GM10847 (cell line): ENCODE data around the gene MIEF2.

Experiments
- POLR2A ChIP-seq: IDR thresholded peaks from 2 replicates; pipeline ENCODE4 v1.6.1; 2011; ENCODE audit not compliant: insufficient read length; ENCODE audit errors: extremely low read depth

MIEF2 gene

DNA sequence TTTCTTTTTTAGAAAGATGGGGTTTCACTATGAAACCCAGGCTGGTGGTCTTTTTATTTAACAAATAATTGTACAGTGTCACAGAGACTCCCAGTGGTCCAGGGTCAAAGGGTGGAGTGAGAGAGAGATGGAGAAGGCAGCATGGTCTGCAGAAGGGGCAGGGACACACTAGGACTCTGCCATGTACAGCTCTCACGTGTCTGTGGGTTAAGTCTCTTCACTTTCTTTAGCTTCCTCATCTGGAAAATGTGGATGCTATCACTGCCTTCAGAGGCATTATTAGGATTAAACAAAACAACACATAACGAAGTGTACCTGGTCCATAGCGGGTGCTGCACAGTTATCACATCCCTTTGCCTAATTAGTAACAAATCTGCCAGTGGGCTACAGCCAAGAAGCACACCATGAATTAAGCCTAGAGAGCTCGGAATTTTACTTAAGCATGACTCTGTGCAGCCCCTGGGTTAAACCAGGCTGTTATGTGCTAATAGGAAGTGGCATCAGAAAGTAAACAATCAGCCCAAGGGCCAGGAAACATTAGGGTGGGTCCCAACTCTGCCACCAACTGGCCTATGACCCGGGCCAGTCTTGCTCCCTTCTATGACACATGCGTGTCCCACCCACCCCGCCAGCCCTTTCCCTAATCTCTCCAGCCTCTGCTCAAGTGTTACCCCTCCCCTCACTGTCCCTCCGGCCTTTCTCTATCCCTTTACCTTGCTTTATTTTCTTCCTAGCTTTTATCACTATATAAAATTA is 40.4 kb downstream of the MIEF2 start:
- TF ChIP-seq POLR2A = no peak

DNA sequence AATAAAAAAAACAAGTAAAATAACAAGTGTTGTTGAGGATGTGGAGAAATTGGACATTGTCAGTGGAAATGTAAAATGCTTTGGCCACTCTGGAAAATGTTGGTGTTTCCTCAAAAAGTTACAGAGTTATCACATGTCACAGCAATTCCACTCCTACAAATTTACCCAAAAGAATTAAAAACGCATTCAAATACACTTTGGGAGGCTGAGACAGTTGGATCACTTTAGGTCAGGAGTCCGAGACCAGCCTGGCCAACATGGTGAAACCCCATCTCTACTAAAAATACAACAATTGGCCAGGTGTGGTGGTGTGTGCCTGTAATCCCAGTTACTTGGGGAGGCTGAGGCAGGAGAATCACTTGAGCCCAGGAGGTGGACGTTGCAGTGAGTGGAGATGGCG is 48.7 kb downstream of the MIEF2 start:
- TF ChIP-seq POLR2A = no peak

DNA sequence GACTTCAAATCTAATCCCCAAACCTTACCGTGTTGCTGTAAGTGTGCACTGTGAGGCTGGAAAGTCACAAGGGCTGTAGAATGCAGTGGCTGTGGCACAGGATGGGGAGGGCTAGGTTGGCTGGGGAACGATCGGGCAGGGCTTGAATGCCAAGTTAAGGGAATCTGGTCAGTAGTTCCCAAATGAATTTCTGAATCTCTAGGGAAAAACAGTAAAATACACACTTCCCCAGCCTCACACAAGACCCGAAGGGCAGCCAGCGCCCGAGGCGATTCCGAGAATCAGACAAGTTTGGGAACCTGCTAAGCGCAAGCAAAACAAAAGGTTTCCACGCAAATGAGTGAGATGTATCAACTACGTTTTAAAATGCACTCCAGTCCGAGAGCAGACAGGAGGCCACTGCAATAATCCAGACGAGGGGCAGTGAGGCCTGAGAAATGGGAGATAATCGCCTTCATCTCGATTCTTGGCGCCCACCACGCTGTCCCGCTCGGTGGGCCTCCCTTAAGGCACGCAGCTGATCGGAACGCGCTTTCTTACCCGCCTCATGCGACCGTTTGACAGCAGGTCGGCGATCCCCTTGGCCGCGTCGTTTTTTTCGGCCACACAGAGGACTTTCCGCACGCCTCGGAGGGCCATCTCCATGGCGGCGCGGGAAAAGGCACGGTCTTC is 53.7 kb downstream of the MIEF2 start:
- no peak for TF ChIP-seq POLR2A

DNA sequence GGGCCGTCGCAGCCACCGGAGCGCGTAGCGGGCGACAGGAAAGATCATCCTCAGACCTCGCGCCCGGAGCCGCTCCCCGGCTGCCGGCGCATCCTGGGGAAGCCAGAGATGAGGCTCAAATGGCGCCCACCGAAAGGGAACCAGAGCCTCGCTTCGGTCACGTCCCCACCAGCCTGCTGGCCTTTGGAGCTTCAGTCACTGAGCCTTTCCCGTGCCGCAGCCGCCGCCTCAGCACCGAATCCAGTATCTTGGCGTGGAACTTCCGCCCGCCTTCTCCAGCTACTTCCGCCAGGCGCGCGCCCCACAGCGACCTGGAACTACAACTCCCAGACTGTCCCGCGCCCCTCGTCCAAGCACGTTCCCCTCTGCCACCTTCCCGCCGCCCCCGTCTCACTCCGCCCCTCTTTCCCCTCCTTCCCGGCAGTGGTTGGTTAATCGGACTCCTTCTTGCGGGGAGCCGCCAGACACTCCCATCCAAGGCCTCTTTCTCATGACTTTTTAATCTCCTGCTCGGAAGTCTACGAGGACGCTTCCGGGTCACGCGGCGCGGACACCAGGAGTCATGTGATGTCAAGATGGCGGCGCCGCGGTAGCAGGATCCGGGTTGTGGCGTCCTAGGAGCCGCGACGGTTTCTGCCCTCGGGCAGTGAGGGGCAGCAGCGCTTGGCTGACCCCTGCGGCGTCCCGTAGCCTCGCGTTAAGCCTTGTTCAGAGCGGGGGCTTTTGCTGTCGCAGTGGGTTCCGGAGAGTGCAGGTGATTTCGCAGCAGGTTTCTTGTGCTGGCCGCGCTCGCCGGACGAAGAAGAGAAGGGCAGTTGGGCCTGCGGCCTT is 54.5 kb downstream of the MIEF2 start, which contains the start of the genes SMCR8 and TOP3A:
TSS of gene SMCR8 (plus strand) at position 563 of the 831 bp plus-strand sequence. CDS start 497 bp downstream, outside the sequence.
TSS of gene TOP3A (minus strand) at position 264 of the 831 bp plus-strand sequence. CDS start at position 48, 216 bp downstream.
- peak; percentile 33 for TF ChIP-seq POLR2A

DNA sequence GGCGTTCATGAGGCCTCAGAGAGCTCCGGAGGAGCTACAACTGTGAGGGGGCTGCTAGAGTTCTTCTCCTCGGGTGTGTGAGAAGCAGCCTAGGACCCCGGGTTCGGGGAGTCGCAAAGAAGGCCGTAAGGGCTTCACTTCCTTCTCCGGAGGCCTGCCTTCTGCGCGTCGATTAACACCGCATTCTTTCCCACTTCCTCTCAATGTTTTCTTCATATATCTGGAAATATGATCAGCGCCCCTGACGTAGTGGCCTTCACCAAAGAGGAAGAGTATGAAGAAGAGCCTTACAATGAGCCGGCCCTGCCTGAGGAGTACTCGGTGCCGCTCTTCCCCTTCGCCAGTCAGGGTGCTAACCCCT is 55.1 kb downstream of the MIEF2 start:
- no peak for TF ChIP-seq POLR2A

DNA sequence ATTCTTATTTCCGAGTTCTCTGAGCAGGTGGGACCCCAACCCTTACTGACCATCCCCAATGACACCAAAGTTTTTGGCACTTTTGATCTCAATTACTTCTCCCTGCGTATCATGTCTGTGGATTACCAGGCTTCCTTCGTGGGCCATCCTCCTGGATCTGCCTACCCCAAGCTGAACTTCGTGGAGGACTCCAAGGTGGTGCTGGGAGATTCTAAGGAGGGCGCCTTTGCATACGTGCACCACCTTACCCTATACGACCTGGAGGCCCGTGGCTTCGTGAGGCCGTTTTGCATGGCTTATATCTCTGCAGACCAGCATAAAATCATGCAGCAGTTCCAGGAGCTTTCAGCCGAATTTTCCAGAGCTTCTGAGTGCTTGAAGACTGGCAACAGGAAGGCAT is 55.5 kb downstream of the MIEF2 start:
- no peak for TF ChIP-seq POLR2A
